HG03442 (cell line): ENCODE data around the gene RGS13.
A peak's percentile ranks its signal among the peaks of the same experiment; 100 is the strongest.
"Not testable (repeated sequence)": the region's sequence is repeated elsewhere in the genome, so short reads cannot be mapped to it uniquely, and the experiment has no call there.

ENCODE experiments used
- ATAC-seq: cut with Tn5 transposase; IDR thresholded peaks from one replicate; pipeline ENCODE4 v1.9.1; 2021; ENCODE audit warnings: mild to moderate bottlenecking, moderate library complexity; ENCODE audit not compliant: unreplicated experiment

The RGS13 gene

DNA sequence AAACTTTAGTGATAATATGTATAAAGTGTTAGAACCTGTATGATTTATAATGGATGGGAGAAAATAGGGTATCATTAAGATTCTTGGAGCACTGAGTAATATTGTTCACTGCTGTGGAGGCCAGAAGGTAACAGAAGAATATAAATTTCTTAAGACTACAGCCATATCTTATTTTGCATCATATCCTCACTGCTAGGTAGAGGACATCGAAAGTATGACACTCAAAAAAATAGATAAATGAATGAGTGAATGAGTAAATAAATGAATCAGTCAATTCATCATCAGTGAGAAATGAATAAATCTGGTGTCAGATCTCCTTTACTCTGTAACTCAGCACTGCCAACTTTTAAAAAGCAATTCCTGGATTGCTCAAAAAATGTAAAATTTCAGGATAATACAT is 33.2 kb downstream of the RGS13 start:
- no peak for ATAC-seq

DNA sequence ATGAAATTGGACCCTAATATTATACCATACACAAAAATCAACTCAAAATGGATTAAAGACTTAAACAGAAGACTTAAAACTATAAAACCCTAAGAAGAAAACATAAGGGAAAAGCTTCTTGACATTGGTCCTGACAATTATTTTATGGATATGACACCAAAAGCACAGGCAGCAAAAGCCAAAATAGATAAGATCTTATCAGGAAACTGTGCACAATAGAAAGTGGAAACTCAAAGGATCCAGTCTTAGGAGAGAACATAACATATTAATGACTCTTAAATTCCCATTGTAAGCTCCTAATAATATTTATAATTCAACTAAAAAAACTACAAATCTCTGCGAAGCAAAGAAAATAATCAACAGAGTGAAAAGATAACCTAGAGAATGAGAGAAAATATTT is 39.8 kb downstream of the RGS13 start:
- ATAC-seq: no peak

DNA sequence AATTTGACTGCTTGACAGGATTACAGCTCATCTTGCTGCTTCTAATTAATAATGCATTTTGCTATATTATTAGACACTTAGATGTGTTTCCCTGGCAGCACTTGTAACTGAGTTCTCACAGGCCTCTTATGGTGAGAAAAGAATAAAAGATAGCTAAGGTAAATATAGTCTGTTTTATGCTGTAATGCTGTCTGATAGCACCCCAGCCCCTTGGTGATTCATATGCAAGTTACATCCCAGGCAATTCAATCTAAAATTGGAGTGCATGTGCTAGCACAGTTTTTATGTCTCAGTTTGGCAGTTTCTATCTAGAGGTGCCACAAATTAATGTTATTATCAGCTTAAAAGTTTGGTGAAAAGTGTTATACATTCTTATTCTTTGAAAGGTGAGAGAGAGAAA is 42.2 kb downstream of the RGS13 start:
- no peak for ATAC-seq

DNA sequence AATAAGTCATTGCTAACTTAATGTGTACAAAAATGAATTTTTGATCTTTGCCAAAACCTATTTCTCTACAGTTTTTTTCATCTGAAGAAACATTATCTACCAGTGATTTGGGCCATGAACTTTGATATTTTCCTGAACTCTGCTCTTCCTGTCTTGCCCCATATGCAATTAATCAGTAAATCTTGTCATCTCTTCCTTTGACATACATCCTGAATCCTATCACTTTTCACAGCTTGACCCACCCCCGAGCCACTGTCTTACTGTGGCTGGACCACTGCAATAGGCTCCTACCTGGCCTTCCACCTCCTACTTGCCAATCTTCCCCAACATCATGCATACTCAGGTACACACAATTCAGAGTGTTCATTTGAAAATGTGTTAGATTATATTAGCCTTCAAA is 46.4 kb downstream of the RGS13 start:
- ATAC-seq: no peak

DNA sequence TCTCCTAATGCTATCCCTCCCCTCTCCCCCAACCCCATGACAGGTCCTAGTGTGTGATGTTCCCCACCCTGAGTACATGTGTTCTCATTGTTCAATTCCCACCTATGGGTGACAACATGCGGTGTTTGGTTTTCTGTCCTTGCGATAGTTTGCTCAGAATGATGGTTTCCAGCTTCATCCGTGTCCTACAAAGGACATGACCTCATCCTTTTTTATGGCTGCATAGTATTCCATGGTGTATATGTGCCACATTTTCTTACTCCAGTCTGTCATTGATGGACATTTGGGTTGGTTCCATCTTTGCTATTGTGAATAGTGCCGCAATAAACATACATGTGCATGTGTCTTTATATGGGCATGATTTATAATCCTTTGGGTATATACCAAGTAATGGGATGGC is 47.1 kb downstream of the RGS13 start:
- not testable (repeated sequence) for ATAC-seq

DNA sequence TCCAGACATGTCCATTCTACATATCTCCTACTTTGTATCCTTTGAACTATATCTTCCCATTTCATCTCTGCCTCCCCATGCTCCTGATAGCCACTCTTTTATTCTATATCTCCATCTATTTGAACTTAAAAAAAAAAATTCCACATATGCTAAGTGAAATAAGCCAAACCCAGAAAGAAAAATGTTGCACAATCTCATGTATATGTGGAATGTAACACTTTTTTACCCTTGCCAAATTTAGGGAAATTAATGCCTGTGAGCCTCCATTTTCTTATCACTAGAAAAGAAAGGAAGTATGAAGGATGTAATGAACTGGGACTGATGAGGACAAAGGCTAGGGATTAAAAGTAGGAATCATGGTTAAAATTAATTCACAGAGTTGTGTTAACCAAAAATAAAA is 53.5 kb downstream of the RGS13 start:
- ATAC-seq: no peak

- no peak for ATAC-seq
Measured at GRCh38 chr1:192691041-192691440, 55.1 kb downstream of the RGS13 start.

GRCh38 chr1:192696082-192696481 is 60.1 kb downstream of the RGS13 start:
- no peak for ATAC-seq

GRCh38 chr1:192697771-192698170 is 61.8 kb downstream of the RGS13 start:
- no peak for ATAC-seq

DNA sequence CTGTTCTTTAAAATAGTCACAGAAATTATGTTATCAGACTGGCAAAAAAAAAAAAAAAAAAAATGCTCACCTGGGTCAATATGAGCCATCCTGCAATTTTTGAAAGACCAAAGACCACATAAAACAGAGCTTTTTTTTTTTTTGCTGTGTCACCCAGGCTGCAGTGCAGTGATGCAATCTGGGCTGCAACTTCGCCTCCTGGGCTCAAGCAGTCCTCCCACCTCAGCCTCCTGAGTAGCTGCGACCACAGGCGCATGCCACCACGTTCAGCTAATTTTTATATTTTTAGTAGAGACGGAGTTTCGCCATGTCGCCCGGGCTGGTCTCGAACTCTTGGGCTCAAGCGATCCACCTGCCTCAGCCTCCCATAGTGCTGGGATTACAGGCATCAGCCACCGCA is 62.8 kb downstream of the RGS13 start:
- ATAC-seq: no peak

DNA sequence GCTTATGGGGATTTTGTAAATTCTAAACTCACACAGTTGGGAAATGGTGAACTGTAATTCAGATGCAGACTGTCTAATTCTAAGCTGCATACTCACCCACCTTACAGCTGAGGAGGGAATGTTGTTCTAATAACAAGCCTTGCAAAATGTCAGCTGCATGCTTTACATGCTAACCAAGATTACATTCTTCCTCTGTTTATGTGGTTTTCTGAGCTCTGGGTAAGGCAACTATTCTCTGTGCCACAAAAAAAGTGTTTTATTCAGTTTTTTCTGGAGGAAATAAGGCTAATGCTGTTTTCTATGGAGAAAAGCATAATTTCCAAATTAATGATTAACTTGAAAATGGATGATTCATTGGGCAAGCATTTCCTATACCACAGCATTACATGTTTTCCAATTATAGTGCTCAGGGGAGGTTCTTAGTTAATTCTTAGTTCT is 64.9 kb downstream of the RGS13 start:
- no peak for ATAC-seq

- ATAC-seq: no peak
Measured at GRCh38 chr1:192702212-192702902, 66.4 kb downstream of the RGS13 start.

DNA sequence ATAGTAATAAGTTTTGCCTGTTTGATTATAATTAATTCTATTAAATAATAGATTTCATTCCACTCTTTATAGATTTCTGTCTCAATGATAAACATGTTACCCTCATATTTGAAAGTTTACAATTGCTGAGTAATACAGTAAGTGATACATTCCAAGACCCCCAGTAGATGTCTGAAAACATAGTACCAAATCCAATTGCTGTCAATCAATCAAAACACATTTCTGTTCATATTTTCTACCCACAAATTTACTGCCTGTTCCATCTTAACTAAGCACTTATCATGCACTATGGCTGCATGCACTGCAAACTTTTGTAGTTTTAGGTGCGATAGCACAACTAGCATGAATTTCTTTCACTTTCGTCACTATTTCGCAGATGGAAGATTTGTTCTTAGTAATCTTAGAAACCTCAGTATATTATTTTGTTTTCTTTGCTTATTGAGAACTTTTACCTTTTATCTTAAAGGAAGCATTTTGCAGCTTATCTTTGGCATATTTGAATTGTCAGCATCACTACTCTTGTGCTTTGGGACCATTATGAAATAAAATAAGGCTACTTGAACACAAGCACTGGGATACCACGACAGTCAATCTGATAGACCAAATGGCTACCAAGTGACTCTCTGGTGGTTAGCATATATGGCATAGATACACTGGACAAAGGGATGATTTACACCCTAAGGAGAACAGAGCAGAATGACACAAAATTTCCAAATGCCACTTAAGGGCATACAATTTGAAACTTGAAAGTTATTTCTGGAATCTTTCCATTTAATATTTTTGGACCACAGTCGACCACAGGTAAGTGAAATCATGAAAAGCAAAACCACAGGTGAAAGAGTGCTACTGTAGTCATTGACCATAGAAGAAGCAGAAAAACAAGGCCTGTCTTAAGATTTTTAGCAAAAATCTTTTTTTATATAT is 67.6 kb downstream of the RGS13 start:
- peak; percentile 84 for ATAC-seq

GRCh38 chr1:192705510-192705909 is 69.6 kb downstream of the RGS13 start:
- ATAC-seq: no peak

DNA sequence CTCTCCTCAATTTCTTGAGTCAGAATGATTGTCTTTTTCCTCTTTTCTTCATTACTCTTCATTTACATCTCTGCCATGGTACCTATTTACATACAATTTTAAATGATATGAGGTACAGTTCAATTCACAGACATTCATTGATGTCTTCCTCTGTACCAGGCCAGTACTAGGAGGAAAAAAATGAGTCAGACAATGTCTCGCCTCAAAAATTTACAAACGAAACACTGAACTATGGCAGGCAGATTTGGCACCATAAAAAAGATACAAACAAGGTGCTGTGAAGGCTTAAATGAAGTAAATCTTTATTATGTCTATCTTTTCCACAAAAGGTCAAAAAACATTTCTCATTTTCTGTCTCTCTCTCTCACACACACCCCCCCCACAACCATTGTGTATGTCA is 71.0 kb downstream of the RGS13 start:
- ATAC-seq: no peak

DNA sequence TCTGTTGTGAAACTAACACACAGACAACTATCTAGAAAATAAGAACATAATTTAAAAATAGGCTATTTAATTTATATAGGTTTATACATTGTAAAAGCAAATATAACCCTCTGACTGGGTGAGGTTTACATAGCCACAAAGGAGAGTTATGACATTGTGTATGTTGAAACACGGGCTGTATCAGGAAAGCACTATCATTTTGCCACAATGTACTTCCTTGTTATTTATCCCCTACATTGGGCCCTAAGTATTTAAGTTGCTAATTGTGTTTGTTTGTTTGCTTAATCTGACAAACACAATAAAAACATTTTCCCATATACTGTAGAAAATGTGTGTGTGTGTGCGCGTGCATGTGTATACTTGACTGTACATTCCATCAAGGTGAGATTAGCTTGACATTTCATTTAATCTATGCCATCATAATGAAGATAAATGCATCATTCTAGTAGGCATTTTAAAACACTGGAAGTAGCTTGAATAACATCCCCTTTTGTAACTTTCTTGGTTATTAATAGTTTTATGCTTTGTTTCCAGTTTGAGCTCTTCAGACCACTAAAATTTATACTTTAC is 72.1 kb downstream of the RGS13 start:
- no peak for ATAC-seq

DNA sequence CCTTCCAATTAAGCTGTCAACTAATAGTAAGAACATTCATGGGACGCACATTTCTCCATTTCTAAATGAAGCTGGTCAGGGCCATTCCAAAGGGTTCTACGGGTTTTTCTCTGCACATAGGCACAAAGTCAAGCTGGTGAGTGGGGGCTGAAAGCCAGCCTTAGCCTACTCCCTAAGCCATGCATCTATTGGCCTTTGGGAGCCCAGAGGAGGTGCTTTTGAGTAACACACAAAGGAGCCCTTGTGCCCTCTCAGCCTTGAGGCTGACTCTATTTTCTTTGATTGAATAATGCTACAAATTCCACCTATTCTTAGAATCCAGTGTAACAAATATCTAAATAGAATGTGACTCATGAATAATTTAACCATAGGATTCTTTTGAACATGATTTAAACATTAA is 73.6 kb downstream of the RGS13 start:
- ATAC-seq: no peak
